Tibial artery (tissue), 4 donors: Measurements from ENCODE around the gene REEP6.

Experiments
- DNase-seq, 2 donors: peaks; one replicate each; pipeline ENCODE4 v3.0.0-alpha.2; 2019
- H3K27ac ChIP-seq, 2 donors: fragments of 200-600 bp; sonication (generic) in 1 of 2; 1 replicate in 1 of 2; 2 replicates in 1 of 2; pipeline ENCODE4 v1.5.1; 2018 to 2019; ENCODE audit warnings: mild to moderate bottlenecking in 1 of 2
- H3K27me3 ChIP-seq, 2 donors: fragments of 200-600 bp; sonication (generic) in 1 of 2; one replicate each; pipeline versions ENCODE4 v1.5.1 to v1.6.0; 2016 to 2019
- H3K36me3 ChIP-seq, 3 donors: fragments of 200-600 bp; sonication (generic) in 2 of 3; one replicate each; pipeline ENCODE4 v1.5.1; 2016 to 2019; ENCODE audit warnings: mild to moderate bottlenecking in 2 of 3
- H3K4me1 ChIP-seq, 4 donors: fragments of 200-600 bp; sonication (generic) in 2 of 4; 1 replicate in 3 of 4; 2 replicates in 1 of 4; pipeline ENCODE4 v1.5.1; 2016 to 2019
- H3K4me3 ChIP-seq, 2 donors: fragments of 200-600 bp; sonication (generic) in 1 of 2; 1 replicate in 1 of 2; 2 replicates in 1 of 2; pipeline ENCODE4 v1.5.1; 2018 to 2019; ENCODE audit warnings: mild to moderate bottlenecking in 2 of 2
- H3K9me3 ChIP-seq, 3 donors: fragments of 200-600 bp; sonication (generic) in 1 of 3; one replicate each; pipeline ENCODE4 v1.5.1; 2016 to 2019
- intact Hi-C: fragments of 100-400 bp; cut with DNase I; formaldehyde crosslinking; loops from one replicate; pipeline ENCODE4 v1.15.0; 2023; ENCODE audit warnings: low total_unique reads
- TF ChIP-seq, protein P1 (sequence below), 2 experiments: fragments of 200-600 bp in 1 of 2; fragments of 450-650 bp in 1 of 2; IDR thresholded peaks; one replicate each; pipeline ENCODE4 v1.5.1; 2017 to 2019; ENCODE audit warnings: antibody characterized with exemption in 2 of 2, mild to moderate bottlenecking in 1 of 2, moderate library complexity in 1 of 2

The REEP6 gene

GRCh38 chr19:1469255-1470054, 21.5 kb upstream of the REEP6 start:
- Histone ChIP-seq H3K4me3 (peak overlapping the region in 1 of 2 donors; percentile 32), H3K27me3 (peaks cover 24 to 96% of the 10 kb centered on the region in 2 donors), H3K9me3 (no peaks in the 10 kb centered on the region), H3K27ac (no peak overlapping the region), H3K4me1 (peaks cover 10 to 79% (median 72%) of the 10 kb centered on the region in 4 donors), H3K36me3 (peaks cover 0 to 8% (median 4%) of the 10 kb centered on the region in 3 donors)
- intact Hi-C loops: no loop called here
- TF ChIP-seq, protein P1, sequence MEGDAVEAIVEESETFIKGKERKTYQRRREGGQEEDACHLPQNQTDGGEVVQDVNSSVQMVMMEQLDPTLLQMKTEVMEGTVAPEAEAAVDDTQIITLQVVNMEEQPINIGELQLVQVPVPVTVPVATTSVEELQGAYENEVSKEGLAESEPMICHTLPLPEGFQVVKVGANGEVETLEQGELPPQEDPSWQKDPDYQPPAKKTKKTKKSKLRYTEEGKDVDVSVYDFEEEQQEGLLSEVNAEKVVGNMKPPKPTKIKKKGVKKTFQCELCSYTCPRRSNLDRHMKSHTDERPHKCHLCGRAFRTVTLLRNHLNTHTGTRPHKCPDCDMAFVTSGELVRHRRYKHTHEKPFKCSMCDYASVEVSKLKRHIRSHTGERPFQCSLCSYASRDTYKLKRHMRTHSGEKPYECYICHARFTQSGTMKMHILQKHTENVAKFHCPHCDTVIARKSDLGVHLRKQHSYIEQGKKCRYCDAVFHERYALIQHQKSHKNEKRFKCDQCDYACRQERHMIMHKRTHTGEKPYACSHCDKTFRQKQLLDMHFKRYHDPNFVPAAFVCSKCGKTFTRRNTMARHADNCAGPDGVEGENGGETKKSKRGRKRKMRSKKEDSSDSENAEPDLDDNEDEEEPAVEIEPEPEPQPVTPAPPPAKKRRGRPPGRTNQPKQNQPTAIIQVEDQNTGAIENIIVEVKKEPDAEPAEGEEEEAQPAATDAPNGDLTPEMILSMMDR (IDR thresholded peaks at IDR 0.05): no peak
- no peak for DNase-seq

GRCh38 chr19:1470055-1470304, 21.0 kb upstream of the REEP6 start:
- intact Hi-C loops: no loop called here
- Histone ChIP-seq H3K27me3 (peaks cover 24 to 100% of the 10 kb centered on the region in 2 donors), H3K27ac (no peak overlapping the region), H3K4me3 (peak overlapping the region; percentile 20 to 32), H3K36me3 (peaks cover 0 to 14% (median 9%) of the 10 kb centered on the region in 3 donors), H3K4me1 (peaks cover 10 to 79% (median 72%) of the 10 kb centered on the region in 4 donors), H3K9me3 (no peaks in the 10 kb centered on the region)
- TF ChIP-seq, protein P1 (IDR thresholded peaks at IDR 0.05): no peak
- no peak for DNase-seq

DNA sequence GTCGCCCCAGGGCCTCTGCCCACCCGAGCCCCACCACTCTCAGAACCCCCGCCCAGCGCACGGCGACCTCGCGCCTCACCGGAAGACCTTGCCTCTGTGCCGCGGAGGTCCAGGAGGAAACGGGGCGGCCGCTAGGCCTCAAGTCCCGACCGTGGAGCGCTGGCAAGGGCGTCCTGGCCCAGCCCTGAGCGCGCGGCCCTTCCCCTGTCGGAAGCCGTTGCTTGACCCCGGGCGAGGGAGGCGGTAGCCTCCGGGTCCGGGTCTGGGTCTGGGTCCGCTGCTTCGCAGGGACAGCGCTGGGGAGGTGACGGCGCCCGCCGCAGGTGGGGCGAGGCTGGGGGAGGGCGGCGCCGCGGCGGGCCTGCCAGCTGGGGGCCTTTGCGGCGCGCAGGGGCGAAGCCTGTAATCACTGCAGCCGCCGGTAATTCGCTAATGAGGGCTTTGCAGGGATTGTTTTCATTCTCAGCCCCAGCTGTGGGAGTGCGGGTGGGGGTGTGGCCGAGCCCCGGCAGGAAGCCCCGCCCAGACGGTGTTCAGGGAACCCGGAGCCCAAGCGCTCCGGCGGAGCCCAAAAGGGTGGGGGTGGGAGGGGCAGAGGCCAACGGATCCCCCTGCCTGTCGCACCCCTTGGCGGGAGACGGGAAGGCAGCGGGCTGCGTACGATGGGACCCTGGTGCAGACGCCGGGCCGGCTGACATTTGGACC, 20.5 kb upstream of the REEP6 start:
- intact Hi-C loops: no loop called here
- Histone ChIP-seq H3K9me3 (no peaks in the 10 kb centered on the region), H3K4me1 (peaks cover 10 to 78% (median 69%) of the 10 kb centered on the region in 4 donors), H3K4me3 (peak overlapping the region; percentile 20 to 32), H3K27me3 (peaks cover 24 to 100% of the 10 kb centered on the region in 2 donors), H3K27ac (no peak overlapping the region), H3K36me3 (peaks cover 0 to 19% (median 13%) of the 10 kb centered on the region in 3 donors)
- DNase-seq: no peak
- TF ChIP-seq, protein P1 (IDR thresholded peaks at IDR 0.05): no peak

- Histone ChIP-seq H3K27ac (no peak overlapping the region), H3K9me3 (no peaks in the 10 kb centered on the region), H3K4me3 (peak overlapping the region; percentile 20 to 32), H3K4me1 (peaks cover 10 to 72% (median 66%) of the 10 kb centered on the region in 4 donors), H3K36me3 (peaks cover 0 to 25% (median 18%) of the 10 kb centered on the region in 3 donors), H3K27me3 (peaks cover 24 to 100% of the 10 kb centered on the region in 2 donors)
- TF ChIP-seq, protein P1 (IDR thresholded peaks at IDR 0.05): no peak
- no peak for DNase-seq
- intact Hi-C loops: no loop called here
Observed at GRCh38 chr19:1471010-1471514, 19.9 kb upstream of the REEP6 start.

DNA sequence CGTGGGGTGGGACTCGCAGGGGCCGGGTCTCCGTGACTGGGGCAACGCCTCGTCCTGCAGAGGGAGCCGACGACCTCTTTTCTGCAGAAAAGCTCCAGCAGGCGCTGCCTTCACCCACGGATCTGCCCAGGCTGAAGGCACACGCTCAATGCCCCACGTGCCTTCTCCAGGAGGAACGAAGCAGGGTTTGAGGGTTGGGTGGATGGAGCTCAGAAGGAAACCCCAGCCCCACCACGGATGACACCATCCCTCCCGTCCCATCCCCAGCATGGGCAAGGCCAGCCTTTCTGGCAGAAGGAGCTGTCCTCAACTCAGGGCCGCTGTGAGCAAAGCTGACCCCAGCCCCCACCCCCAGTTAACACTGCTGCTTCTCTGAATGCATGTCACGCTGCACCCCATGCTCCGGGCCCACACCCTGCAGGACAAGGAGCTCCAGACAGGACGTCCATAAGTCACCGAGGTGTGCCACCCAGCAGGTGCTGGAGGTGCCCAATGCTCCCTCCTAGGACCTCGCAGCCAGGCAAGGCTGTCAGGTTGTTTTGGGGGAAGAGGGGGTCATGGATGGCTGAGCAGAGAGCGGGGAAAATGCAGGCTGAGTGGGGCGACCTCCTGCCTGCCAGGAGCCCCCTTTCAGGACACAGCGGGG, 19.3 kb upstream of the REEP6 start:
- TF ChIP-seq, protein P1 (IDR thresholded peaks at IDR 0.05): no peak
- Histone ChIP-seq H3K9me3 (no peaks in the 10 kb centered on the region), H3K36me3 (peaks cover 0 to 29% (median 24%) of the 10 kb centered on the region in 3 donors), H3K4me1 (peaks cover 10 to 67% (median 61%) of the 10 kb centered on the region in 4 donors), H3K27ac (no peak overlapping the region), H3K27me3 (peaks cover 24 to 100% of the 10 kb centered on the region in 2 donors), H3K4me3 (no peak overlapping the region)
- intact Hi-C loops: no loop called here
- DNase-seq: no peak
